Esophagus squamous epithelium (tissue), 4 donors: Measurements from ENCODE around the gene IRAK4.

Source experiments
- CTCF ChIP-seq, 6 experiments: fragments of 450-650 bp in 4 of 6; fragments of 200-600 bp in 2 of 6; sonication (generic) in 2 of 6; IDR thresholded peaks; one replicate each; pipeline ENCODE4 v1.5.1; 2016 to 2019; ENCODE audit warnings: antibody characterized with exemption in 6 of 6, mild to moderate bottlenecking in 4 of 6, moderate library complexity in 4 of 6
- POLR2A ChIP-seq, 4 donors: fragments of 450-650 bp; IDR thresholded peaks; one replicate each; pipeline ENCODE4 v1.6.1; 2017; ENCODE audit warnings: antibody characterized with exemption in 4 of 4, mild to moderate bottlenecking in 4 of 4, moderate library complexity in 3 of 4

DNA sequence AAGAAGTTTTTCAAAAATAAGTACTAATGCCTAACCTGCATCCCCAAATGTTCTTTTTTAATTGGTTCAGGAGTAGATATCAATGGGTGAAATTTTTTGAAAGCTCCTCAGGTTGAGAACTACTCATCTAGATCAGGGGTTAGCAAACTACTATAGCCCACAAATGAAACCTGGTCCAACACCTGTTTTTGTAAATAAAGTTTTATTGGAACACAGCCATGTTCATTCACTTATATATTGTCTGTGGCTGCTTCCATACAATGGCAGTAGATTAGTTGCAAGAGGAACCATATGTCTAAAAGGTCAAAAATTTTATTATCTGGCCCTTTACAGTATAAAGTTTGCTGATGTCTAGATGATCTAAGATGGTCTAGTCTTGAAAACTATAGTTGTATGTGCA, 13.9 kb upstream of the IRAK4 start:
- TF ChIP-seq CTCF (IDR thresholded peaks at IDR 0.05) (no peak), POLR2A (IDR thresholded peaks at IDR 0.05) (no peak)
